Activated CD8-positive, alpha-beta memory T cell treated with anti-CD3 and anti-CD28 coated beads, Interleukin-2, amount 10 ng/mL, durations not matched to agents 7 days and 5 days (primary cell): ENCODE results near the gene TYMP. TPM values are rescaled to one million over a fixed set of nuclear protein-coding genes. Genes with fewer than 3 reads are reported as not detected.
"Not testable (repeated sequence)": the region's sequence is repeated elsewhere in the genome, so short reads cannot be mapped to it uniquely, and the experiment has no call there.

Experiments
- ATAC-seq: fragments of 150-1000 bp; cut with Tn5 transposase; one replicate; pipeline ENCODE4 v1.10.0; 2021; ENCODE audit warnings: moderate library complexity
- CTCF ChIA-PET: fragments of 350-600 bp; sonication (Branson Sonifier 250); formaldehyde crosslinking; loops from one replicate; lab custom pipeline; 2021; ENCODE audit warnings: antibody characterized with exemption; lab: Charles Lee
- DNase-seq: peaks from one replicate; pipeline ENCODE4 v3.0.0-alpha.2; 2020
- H3K27ac Mint-ChIP-seq: one replicate; pipeline ENCODE4 v1.8.0; 2021; ENCODE audit warnings: mild to moderate bottlenecking, mixed read lengths
- H3K27me3 Mint-ChIP-seq: one replicate; pipeline ENCODE4 v1.8.0; 2021; ENCODE audit warnings: mixed read lengths
- H3K36me3 Mint-ChIP-seq: one replicate; pipeline ENCODE4 v1.8.0; 2021; ENCODE audit warnings: mild to moderate bottlenecking, mixed read lengths
- H3K4me1 Mint-ChIP-seq: one replicate; pipeline ENCODE4 v1.8.0; 2021; ENCODE audit warnings: mixed read lengths
- H3K4me3 Mint-ChIP-seq: one replicate; pipeline ENCODE4 v1.8.0; 2021; ENCODE audit warnings: mild to moderate bottlenecking, moderate library complexity, mixed read lengths
- H3K9me3 Mint-ChIP-seq: one replicate; pipeline ENCODE4 v1.8.0; 2022; ENCODE audit warnings: low read depth, mixed read lengths
- total RNA-seq, 2 experiments: library from RNA; stranded (reverse); gene quantifications; one replicate each; pipeline ENCODE4 v1.2.3, GENCODE V29; 2021

TYMP gene
- total RNA-seq, 2 experiments from 2014 or later: 93.1 to 108 TPM

DNA sequence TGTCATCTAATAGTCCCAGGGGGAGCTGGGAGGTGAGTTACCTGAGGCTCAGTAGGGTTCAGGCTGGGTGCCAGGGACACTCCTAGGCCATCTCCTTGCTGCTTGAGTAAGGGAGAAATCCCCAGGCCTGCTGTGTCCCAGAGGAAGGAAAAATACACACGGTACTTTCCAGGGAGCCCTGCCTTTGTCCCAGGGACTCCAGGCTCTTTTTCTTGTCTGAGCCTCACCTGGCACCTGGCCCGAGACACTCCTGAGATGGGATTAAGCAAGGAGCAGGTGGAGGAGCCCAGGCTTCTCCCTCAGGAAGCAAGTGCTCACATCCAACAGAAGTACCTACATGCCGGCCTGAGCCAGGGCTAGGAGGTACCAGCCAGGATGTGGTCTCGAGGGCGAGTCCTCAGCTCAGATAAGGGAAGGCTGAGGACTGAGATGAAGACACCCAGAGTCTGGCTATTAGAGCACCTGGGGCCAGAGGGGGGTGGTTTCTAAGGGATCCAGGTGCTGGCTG, 15.0 kb upstream of the TYMP start:
- peak; percentile 74 for DNase-seq

DNA sequence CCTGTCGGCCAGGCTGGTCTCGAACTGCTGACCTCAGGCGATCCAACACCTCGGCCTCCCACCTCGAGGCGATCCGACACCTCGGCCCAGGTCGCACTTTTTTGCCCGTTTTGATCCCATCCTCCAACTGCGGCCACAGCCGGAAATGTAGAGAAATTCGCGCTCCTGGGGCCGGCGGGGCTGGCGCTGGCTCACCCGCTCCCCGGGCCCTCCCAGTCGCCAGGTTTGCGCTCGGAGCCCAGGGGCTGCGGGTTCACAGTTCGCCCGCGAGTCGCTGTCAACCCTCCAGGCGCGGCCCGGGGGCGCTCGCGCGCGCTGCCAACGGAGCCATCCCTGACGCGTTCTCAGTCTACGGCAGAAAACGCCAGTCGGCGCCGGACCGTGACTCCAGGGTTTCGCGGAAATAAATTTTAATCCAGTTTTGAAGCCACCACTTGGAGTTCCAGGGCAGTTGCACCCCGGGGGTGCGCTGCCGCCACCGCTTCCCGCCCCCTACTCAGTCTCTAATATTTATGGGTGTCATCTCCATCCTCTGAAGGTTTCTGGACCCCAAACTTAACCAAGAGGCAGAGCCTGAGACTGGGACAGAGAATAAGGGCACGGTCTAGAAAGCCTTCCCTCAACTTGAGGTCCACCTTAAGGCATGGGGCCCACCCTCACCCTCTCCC, 14.4 kb upstream of the TYMP start:
- H3K9me3 Mint-ChIP-seq: no peaks in the 10 kb centered on the region
- ATAC-seq (peak; percentile 51), DNase-seq (peak; percentile 93)
- H3K4me3 Mint-ChIP-seq: peak overlapping the region; percentile 49
- CTCF ChIA-PET: interaction anchor here (1.6 to 2.5 kb wide), 6 partner anchors 12 to 77 kb away, joined by 6 to 22 read pairs (median 16); partner anchors contain the start of genes SCO2, SYCE3 and TYMP
- peaks cover 65% of the 10 kb centered on the region for H3K4me1 Mint-ChIP-seq
- peaks cover 7% of the 10 kb centered on the region for H3K36me3 Mint-ChIP-seq
- peak overlapping the region; percentile 92 for H3K27ac Mint-ChIP-seq
- H3K27me3 Mint-ChIP-seq: no peaks in the 10 kb centered on the region

More for the DNA sequence above, 15.0 kb upstream of the TYMP start:
- Mint-ChIP-seq H3K4me3 (peak overlapping the region; percentile 49), H3K4me1 (peaks cover 64% of the 10 kb centered on the region), H3K9me3 (no peaks in the 10 kb centered on the region), H3K27me3 (no peaks in the 10 kb centered on the region), H3K36me3 (peaks cover 7% of the 10 kb centered on the region), H3K27ac (peak overlapping the region; percentile 92)
- ATAC-seq: no peak
- CTCF ChIA-PET: interaction anchor here (0.7 to 2.5 kb wide), 7 partner anchors 9 to 77 kb away, joined by 3 to 22 read pairs (median 12); partner anchors contain the start of genes SCO2, SYCE3 and TYMP

DNA sequence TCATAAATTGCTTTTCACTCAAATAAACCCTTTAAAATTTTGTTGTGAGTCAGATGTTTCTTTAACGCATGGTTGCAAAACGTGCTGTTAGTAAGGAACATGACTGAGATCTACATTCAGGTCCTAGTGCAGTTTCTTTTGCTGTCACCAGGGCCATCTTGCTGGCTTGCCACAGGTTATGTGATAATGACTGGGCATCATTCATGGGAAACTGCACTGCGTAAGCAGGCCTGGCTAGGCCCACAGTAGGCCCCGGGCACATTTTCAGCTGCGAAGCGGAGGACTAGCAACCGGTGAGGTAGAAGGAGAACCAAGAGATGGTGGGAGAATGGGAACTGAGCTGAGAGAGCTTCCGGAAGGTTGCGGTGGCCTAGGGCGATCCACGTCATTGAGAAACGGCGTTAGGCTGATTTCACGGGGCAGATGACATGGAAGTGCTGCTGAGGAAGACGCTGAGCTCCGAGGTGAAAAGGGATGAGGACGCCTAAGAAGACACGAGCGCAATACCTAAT, 12.7 kb upstream of the TYMP start:
- no peaks in the 10 kb centered on the region for H3K27me3 Mint-ChIP-seq
- peak overlapping the region; percentile 98 for H3K27ac Mint-ChIP-seq
- CTCF ChIA-PET: interaction anchor here (1.7 to 5.5 kb wide), 3 partner anchors 13 to 17 kb away, joined by 4 to 53 read pairs (median 6); partner anchors contain the start of genes SCO2 and TYMP
- DNase-seq (peak; percentile 66), ATAC-seq (no peak)
- H3K4me1 Mint-ChIP-seq: peaks cover 73% of the 10 kb centered on the region
- no peaks in the 10 kb centered on the region for H3K9me3 Mint-ChIP-seq
- peaks cover 15% of the 10 kb centered on the region for H3K36me3 Mint-ChIP-seq
- H3K4me3 Mint-ChIP-seq: no peak overlapping the region

DNA sequence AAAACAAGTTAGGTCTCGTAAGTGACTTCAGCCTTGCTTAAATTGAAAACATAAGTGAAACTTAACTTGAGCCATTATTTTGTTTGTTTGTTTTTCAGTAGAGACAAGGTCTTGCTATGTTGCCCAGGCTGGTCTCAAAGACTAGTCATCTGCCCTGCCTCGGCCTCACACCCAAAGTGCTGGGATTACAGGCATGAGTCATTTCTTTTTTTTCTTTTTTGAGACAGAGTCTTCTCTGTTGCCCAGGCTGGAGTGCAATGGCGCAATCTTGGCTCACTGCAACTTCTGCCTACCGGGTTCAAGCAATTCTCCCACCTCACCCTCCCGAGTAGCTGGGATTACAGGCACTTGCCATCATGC, 11.8 kb upstream of the TYMP start:
- ATAC-seq (peak; percentile 13), DNase-seq (peak; percentile 76)
- Mint-ChIP-seq H3K27ac (peak overlapping the region; percentile 98), H3K4me1 (peaks cover 74% of the 10 kb centered on the region), H3K36me3 (peaks cover 15% of the 10 kb centered on the region)
- CTCF ChIA-PET: interaction anchor here (1.4 to 5.5 kb wide), 4 partner anchors 12 to 79 kb away, joined by 4 to 53 read pairs (median 19); partner anchors contain the start of genes SCO2, SYCE3 and TYMP
- not testable (repeated sequence) for H3K27me3 Mint-ChIP-seq, H3K9me3 Mint-ChIP-seq, H3K4me3 Mint-ChIP-seq

DNA sequence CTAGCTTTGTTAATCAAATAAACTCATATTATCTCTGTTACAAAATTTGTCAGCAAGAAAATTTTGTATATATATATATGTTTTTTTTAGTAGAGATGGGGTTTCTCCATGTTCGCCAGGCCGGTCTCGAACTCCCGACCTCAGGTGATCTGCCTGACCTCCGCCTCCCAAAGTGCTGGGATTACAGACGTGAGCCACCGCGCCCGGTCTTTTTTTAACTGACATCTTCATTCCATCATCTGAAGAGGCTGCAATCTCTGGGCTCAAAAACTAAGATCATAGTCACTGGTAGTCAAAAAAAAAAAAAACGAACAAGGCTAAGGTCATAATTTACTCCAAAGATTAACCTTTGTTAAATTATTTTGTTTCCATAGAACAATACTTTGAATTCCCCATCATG, 10.6 kb upstream of the TYMP start:
- H3K4me3 Mint-ChIP-seq: no peak overlapping the region
- ATAC-seq: no peak
- H3K9me3 Mint-ChIP-seq: no peaks in the 10 kb centered on the region
- peaks cover 68% of the 10 kb centered on the region for H3K4me1 Mint-ChIP-seq
- H3K27ac Mint-ChIP-seq: peak overlapping the region; percentile 98
- H3K36me3 Mint-ChIP-seq: peaks cover 18% of the 10 kb centered on the region
- H3K27me3 Mint-ChIP-seq: no peaks in the 10 kb centered on the region
- DNase-seq: no peak
- CTCF ChIA-PET: interaction anchor here (0.8 to 5.5 kb wide), 7 partner anchors 8 to 81 kb away, joined by 3 to 53 read pairs (median 18); partner anchors contain the start of genes SCO2, SYCE3 and TYMP

DNA sequence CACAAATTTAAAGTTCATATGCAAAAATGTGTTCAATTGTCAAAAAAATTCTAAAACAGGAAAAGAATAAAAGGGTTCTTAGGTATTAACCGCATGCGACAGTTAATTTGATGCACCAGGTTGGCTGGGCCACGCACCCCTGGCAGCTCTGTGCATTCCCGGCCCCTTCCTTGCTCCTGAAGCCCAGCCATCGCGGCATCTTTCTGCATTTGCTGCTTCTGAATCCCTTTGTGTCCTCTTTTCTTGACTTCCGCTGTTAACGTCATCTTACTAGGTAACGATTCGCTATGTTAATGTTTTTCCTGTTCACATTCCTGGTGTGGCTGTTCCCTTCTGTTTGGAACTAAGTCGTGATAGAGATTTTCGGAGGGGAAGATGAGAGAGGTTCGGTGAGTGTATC, 8.0 kb upstream of the TYMP start:
- Mint-ChIP-seq H3K9me3 (no peaks in the 10 kb centered on the region), H3K36me3 (peaks cover 18% of the 10 kb centered on the region), H3K27me3 (no peaks in the 10 kb centered on the region), H3K4me3 (no peak overlapping the region), H3K4me1 (peaks cover 74% of the 10 kb centered on the region), H3K27ac (peak overlapping the region; percentile 98)
- ATAC-seq: no peak
- CTCF ChIA-PET: interaction anchor here (2.1 to 5.5 kb wide), 4 partner anchors 9 to 83 kb away, joined by 8 to 53 read pairs (median 31); partner anchors contain the start of genes SCO2, SYCE3 and TYMP
- DNase-seq: no peak

DNA sequence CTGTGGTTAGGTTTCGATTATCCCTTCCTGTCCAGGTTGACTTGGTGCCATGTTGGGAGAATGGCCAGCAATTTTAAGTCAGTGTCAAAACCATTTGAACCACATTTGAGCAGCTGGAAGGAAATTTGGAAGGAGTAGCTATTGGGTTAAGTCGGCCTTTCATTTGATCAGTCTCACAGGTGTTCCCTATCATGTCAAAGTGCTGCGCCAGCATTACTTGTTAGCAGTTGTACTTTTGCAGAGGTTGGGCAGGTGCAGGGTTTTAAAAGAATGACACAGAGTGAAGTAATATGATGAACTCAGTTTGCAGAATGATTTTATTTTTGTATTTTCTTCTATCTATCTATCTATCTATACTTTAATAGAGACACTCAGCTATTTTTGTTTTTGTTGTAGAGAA, 6.4 kb upstream of the TYMP start:
- H3K9me3 Mint-ChIP-seq: no peaks in the 10 kb centered on the region
- no peak for ATAC-seq
- peaks cover 61% of the 10 kb centered on the region for H3K4me1 Mint-ChIP-seq
- DNase-seq: no peak
- peaks cover 12% of the 10 kb centered on the region for H3K36me3 Mint-ChIP-seq
- no peak overlapping the region for H3K4me3 Mint-ChIP-seq
- no peaks in the 10 kb centered on the region for H3K27me3 Mint-ChIP-seq
- peak overlapping the region; percentile 46 for H3K27ac Mint-ChIP-seq
- CTCF ChIA-PET: interaction anchor here (1.2 to 2.7 kb wide), 4 partner anchors 9 to 27 kb away, joined by 3 to 8 read pairs (median 6); partner anchors contain the start of genes KLHDC7B, SCO2 and SYCE3

DNA sequence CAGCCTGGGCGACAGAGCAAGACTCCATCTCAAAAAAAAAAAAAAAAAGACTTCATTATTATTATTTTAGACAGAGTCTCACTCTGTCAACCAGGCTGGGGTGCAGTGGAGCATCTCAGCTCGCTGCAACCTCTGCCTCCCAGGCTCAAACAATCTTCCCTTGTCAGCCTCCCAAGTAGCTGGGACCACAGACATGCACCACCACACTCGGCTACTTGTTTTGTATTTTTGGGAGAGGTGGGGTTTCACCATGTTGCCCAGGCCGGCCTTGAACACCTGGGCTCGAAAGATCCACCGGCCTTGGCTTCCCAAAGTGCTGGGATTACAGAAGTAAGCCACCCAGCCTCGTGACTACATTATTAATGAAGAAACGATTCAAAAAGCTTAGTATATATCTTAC, 5.3 kb upstream of the TYMP start:
- Mint-ChIP-seq H3K27ac (no peak overlapping the region), H3K27me3 (no peaks in the 10 kb centered on the region), H3K9me3 (no peaks in the 10 kb centered on the region), H3K4me1 (peaks cover 52% of the 10 kb centered on the region), H3K4me3 (no peak overlapping the region), H3K36me3 (peaks cover 11% of the 10 kb centered on the region)
- CTCF ChIA-PET: interaction anchor here (1.1 to 2.7 kb wide), 3 partner anchors 9 to 28 kb away, joined by 3 to 8 read pairs (median 8); partner anchors contain the start of genes SCO2 and SYCE3
- ATAC-seq (no peak), DNase-seq (no peak)

DNA sequence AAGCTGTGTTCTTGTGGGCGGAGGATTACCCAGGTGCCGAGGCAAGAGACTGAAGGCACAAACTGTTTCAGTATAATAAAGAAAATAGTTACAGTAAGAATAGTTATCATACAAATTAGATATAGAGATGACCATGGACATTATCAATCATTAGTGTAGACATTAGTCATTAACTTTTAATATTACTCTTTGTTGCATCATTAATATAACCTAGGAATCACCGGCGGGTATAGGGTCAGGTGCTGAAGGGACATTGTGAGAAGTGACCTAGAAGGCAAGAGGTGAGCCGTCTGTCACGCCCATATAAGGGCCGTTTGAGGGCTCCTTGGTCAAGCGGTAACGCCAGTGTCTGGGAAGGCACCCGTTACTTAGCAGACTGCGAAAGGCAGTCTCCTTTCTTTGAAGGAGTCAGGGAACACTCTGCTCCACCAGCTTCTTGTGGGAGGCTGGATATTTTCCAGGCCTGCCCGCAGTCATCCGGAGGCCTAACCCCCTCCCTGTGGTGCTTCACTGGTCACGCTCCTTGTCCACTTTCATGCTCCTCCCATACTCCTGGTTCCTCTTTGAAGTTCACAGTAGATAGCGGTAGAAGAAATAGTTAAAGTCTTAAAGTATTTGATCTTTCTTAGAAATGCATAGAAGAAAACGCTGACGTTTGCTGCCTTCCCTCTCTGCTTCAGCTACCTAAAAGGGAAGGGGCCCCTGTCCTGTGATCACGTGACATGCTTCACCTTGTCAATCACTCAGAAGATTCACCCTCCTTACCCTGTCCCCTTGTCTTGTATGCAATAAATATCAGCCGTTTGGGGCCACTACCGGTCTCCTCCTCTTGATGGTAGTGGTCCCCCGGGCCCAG, 4.3 kb upstream of the TYMP start:
- ATAC-seq, H3K36me3 Mint-ChIP-seq, H3K9me3 Mint-ChIP-seq, H3K27me3 Mint-ChIP-seq, DNase-seq: not testable (repeated sequence)
- CTCF ChIA-PET: interaction anchor here (1.1 to 3.3 kb wide), 4 partner anchors 11 to 87 kb away, joined by 3 to 21 read pairs (median 6); partner anchors contain the start of genes KLHDC7B and SYCE3
- Mint-ChIP-seq H3K4me3 (peak overlapping the region; percentile 27), H3K27ac (peak overlapping the region; percentile 100), H3K4me1 (peaks cover 45% of the 10 kb centered on the region)

DNA sequence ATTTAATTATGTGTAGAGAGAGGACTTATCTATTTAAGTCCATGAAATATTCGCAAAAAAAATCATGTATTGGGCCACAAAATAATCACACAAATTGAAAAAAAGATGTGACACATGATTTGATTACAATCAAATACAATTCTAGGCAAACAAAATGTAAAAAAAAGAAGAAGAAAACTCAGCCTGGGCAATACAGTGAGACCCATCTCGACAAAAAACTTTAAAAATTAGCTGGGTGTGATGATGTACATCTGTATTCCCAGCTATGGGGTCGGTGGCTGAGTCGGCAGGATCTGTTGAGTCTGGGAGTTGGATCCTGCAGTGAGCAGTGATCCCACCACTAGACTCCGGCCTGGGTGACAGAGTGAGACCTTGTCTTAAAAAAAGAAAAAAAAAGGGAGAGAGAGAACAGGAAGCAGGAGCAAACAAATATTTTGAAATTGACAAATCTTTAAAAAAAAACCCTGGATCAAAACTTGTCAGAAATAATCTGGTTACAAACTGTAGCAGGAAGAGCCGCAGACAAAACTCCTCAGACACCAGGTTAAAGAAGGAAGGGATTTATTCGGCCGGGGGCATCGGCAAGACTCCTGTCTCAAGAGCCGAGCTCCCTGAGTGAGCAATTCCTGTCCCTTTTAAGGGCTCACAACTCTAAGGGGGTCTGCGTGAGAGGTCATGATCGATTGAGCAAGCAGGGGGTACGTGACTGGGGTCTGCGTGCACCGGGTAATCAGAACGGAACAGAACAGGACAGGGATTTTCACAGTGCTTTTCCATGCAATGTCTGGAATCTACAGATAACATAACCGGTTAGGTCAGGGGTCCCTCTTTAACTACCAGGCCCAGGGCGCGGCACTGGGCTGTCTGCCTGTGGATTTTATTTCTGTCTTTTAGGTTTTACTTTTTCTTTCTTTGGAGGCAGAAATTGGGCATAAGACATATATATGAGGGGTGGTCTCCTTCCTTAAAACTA, 3.3 kb upstream of the TYMP start:
- ATAC-seq (no peak), DNase-seq (no peak)
- peak overlapping the region; percentile 100 for H3K27ac Mint-ChIP-seq
- H3K9me3 Mint-ChIP-seq: no peaks in the 10 kb centered on the region
- CTCF ChIA-PET: interaction anchor here (0.8 to 3.3 kb wide), 6 partner anchors 12 to 88 kb away, joined by 3 to 21 read pairs (median 8); partner anchors contain the start of genes KLHDC7B and SYCE3
- no peaks in the 10 kb centered on the region for H3K27me3 Mint-ChIP-seq
- H3K36me3 Mint-ChIP-seq: peaks cover 11% of the 10 kb centered on the region
- peak overlapping the region; percentile 94 for H3K4me3 Mint-ChIP-seq
- peaks cover 48% of the 10 kb centered on the region for H3K4me1 Mint-ChIP-seq

DNA sequence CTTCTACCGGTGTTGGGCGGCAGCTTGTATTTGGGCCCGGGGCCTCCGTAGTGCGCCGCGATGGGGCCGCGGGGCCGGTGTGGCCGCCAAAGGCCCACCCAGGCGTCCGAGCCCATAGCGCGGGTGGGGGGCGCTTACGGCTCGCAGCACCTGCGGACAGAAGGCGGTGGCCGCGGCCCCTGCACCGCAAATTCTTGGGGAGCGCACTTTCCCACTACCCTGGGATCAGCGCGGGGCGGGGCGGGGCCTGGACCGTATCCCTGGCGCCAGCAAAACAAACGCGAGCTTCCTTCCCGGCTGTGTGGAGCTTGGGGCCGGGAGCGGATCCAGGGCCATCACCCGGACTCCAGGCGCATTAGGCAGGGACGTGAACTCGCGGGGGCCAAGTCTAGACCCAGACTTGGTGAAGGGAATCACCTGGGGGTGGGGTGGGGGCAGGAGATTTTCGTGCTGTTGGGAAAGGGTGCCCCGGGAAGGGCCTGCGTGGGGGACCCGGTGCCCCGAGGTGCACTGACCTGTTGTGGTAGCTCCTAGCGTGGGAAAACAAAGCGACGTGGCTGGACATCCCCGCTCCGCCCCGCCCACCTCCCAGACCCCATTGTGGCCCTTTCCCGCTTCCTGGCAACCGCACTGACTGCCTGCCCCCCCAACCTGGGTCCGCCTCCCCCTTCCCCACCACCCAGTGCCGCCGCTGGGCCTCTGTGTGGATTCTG, 2.3 kb upstream of the TYMP start:
- Mint-ChIP-seq H3K9me3 (no peaks in the 10 kb centered on the region), H3K4me3 (peak overlapping the region; percentile 94), H3K4me1 (peaks cover 51% of the 10 kb centered on the region), H3K27ac (peak overlapping the region; percentile 100), H3K27me3 (no peaks in the 10 kb centered on the region), H3K36me3 (peaks cover 13% of the 10 kb centered on the region)
- DNase-seq (peak; percentile 59), ATAC-seq (no peak)
- CTCF ChIA-PET: interaction anchor here (0.8 to 3.3 kb wide), 7 partner anchors 13 to 89 kb away, joined by 3 to 21 read pairs (median 5); partner anchors contain the start of genes KLHDC7B, LMF2, NCAPH2 and SYCE3
